Sciatic nerve (tissue), 2 donors: Measurements from ENCODE around the gene ENO3. TPM values are rescaled to one million over a fixed set of nuclear protein-coding genes. Genes with fewer than 3 reads are reported as not detected.

Source experiments
- ATAC-seq: fragments of 200-7000 bp; cut with Tn5 transposase; one replicate; pipeline ENCODE4 v1.9.1; 2020; ENCODE audit warnings: mild to moderate bottlenecking, moderate library complexity
- DNase-seq: peaks from one replicate; pipeline ENCODE4 v3.0.0-alpha.2; 2020; ENCODE audit warnings: low spot score
- intact Hi-C: fragments of 100-400 bp; cut with DNase I; formaldehyde crosslinking; loops from one replicate; pipeline ENCODE4 v1.14.2; 2022
- total RNA-seq: library from RNA; stranded (reverse); fragmentation: NEBNext Ultra II Directional; extraction: Animal tissue kit (Norgen Biotek cat#: 25700); gene quantifications from one replicate; pipeline ENCODE4 v1.2.1, GENCODE V29; 2021
- donor health status: DM: no; HTN: no; CAD: no.
- donor health status: DM: no; HTN: no; CAD: no.

Gene ENO3
- total RNA-seq, 1 donor from 2014 or later, result 5.1 TPM

DNA sequence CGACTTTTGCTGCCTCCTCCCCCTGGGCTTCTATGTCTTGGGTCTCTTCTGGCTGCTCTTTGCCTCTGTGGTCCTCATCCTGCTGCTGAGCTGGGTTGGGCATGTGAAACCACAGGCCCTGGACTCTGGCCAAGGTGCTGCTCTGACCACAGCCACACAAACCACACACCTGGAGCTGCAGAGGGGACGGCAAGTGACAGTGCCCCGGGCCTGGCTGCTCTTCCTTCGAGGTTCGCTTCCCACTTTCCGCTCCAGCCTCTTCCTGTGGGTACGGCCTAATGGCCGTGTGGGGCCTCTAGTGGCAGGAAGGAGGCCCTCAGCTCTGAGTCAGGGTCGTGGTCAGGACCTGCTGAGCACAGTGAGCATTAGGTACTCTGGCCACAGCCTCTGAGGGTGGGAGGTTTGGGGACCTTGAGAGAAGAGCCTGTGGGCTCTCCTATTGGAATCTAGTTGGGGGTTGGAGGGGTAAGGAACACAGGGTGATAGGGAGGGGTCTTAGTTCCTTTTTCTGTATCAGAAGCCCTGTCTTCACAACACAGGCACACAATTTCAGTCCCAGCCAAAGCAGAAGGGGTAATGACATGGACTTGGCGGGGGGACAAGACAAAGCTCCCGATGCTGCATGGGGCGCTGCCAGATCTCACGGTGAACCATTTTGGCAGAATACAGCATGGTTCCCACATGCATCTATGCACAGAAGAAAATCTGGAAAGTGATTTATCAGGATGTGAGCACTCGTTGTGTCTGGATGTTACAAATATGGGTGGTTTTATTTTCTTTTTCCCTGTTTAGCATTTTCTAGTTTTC, 16.5 kb upstream of the ENO3 start:
- intact Hi-C loops, result no loop called here
- no peak for DNase-seq
- ATAC-seq, result peak; percentile 36

DNA sequence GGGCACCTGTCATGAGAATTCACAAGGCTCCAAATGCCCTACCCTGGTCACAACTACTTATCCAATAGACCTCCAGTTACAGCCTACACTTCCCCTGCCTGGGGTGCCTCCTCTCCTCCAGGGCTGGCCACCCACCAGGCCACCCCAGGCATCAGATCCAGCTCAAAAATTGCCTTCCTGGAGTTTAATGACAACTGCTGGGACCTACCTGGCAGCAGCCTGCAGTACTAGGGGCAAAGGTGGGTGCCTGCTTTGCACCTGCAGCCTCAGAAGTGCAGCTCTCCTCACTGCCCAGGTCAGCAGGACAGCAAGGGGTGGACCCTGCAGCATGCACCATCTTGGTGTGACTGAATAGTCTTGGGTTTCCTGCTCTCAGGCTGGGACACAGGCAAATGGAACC, 15.3 kb upstream of the ENO3 start:
- intact Hi-C loops, result no loop called here
- no peak for DNase-seq
- ATAC-seq, result no peak

DNA sequence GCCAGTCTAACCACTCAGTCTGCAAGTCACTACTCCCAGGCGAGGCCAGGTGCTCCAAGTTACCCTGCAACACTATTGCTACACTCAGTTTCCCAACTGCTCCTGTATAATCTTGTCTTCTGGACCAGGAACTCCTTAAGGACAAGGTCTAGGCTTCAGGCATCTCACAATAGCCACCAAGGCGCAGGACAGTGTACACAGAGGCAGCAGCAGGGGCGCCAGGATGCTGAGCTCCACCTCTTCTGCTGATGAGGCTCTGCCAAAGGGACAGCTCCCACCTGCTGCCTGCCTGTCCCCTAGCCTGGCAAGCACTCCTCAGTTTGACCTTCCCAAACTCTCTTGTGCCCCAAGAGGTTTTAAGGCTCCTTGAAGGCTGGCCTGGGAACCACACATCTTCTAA, 14.5 kb upstream of the ENO3 start:
- ATAC-seq (no peak), DNase-seq (no peak)
- intact Hi-C loops, result no loop called here

DNA sequence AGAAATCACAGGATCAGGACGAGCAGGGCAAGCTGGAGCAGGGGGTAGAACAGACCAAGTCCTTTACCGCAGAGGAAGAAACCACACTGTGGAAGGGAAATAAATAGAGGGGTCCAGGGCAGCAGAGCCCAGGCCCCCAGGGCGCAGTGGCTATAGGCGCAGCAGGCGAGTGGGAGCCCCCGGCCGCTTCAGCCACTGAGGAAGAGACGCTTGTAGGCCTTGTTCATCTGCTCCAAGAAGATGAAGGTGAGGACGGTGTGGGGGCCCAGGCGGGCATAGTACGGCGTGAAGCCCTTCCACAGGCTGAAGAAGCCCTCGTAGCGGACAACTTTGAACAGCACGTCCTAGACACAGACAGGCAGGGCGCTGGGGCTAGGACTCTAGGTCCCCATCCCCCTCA, 13.4 kb upstream of the ENO3 start:
- DNase-seq, result no peak
- intact Hi-C loops, result no loop called here
- ATAC-seq, result no peak

DNA sequence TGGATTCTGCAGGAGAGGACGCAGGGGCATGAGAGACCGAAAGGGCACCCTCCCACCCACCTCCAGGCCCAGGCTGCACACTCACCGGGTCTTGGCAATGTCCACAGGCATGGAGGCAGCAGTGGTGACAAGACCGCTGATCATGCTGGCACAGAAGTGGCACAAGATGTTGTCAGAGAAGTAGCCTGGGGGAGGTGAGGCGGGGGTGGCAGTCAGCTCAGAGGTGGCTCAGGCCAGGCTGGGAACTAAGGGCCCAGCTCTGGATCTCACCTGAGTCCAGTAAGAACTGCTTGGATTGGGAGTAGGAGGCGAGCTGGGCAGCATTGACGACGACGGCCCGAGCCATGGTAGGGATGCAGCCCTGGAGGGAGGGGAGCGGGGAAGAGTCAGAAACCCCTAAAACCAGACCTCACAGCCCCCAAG, 12.8 kb upstream of the ENO3 start:
- ATAC-seq, result no peak
- DNase-seq, result no peak
- intact Hi-C loops, result no loop called here

DNA sequence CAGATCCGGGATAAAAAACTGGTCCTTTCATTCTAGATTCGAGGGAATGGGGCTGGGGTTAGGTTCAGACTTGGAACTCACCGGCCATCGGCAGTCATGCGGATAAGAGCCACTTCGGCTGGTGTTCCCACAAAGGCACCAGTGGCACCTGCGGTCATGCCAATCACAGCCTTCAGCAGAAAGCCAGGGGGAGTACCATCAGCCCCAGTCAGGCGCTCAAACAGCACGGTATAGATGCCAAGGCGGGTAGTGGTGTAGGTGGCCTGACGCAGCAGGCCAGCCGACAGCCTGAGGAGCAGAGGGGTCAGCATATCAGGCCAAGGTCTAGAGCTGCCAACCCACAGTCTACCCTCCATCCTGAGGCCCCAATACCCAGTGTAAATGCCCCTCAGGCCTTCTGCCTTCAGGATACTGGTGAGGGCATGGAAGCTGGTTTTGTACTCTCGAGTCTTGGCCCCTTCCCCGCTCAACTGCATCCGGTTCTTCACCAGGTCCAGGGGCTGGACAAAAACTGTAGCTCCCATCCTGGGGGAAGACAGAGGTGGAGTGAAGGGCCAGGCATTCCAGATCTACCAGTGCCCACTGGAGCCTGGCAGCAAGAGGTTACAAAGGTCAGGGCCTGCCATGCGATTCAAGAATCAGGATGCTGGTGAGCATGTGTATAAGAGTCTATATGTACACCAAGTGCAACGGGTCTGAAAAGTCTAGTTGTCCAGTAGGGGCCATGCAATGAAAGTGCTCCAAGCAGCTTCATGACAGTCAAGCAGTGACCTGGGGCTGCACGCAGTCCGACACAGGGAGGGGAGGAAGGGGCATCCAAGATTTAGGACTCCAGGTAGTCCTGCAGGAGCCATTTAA, 12.0 kb upstream of the ENO3 start:
- intact Hi-C loops, result no loop called here
- ATAC-seq (no peak), DNase-seq (no peak)

DNA sequence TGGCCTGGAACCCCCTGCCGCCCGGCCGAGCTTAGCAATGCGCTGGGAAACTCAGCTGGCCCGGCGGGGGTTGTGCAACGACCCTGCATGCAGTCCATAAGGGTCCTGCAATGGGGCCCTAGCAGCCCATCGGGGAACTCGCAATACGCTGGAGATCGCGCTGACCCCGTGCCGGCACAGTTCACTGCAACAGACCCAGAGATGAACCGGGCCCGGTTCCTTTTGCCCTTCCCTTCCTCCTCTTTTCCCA, 11.4 kb upstream of the ENO3 start:
- intact Hi-C loops, result no loop called here
- DNase-seq (no peak), ATAC-seq (no peak)

DNA sequence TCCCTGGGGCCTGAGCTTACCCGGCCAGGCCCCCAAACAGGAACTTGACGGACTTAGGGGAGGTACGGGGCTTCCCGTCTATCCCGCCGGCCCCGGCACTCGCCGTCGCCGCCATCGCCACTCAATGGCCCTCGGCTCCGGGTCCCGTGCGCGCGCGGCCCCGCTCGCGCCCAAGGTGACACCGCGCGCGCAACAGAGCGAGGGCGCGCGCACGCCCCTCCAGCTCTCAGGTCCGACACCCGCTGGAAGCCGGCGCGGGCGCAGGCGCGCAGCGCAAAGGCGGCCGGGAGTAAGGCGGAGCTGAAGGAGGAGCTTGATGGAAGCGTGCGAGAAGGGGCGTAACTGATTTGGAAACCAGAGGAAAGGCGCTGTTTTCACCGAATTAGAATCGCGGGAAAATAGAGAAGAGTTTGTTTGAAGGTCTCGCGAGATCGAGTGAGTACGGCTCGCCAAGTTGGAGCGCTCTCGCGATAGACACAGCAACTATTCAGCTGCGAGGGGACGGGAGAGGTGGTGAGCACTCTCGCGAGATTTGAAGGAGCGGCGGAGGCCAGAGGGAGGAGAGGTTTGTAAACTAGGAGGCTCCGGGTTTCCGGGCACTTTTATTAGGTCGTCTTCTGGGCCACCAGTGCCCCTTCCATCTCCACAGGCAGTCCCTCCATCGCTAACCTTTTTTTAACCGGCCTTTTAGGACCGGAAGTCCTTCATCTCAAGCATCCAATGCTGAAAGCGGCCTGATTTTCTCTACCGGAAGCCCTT, 10.9 kb upstream of the ENO3 start, which contains the start of the genes RNF167 and SLC25A11:
RNF167 (plus strand) TSS at position 473 of the 759 bp plus-strand sequence. CDS start 642 bp downstream, outside the sequence.
SLC25A11 (minus strand) TSS at position 251 of the 759 bp plus-strand sequence; CDS start at position 115, 136 bp downstream.
- ATAC-seq (peak; percentile 96), DNase-seq (peak; percentile 96)
- intact Hi-C loops, result no loop called here

DNA sequence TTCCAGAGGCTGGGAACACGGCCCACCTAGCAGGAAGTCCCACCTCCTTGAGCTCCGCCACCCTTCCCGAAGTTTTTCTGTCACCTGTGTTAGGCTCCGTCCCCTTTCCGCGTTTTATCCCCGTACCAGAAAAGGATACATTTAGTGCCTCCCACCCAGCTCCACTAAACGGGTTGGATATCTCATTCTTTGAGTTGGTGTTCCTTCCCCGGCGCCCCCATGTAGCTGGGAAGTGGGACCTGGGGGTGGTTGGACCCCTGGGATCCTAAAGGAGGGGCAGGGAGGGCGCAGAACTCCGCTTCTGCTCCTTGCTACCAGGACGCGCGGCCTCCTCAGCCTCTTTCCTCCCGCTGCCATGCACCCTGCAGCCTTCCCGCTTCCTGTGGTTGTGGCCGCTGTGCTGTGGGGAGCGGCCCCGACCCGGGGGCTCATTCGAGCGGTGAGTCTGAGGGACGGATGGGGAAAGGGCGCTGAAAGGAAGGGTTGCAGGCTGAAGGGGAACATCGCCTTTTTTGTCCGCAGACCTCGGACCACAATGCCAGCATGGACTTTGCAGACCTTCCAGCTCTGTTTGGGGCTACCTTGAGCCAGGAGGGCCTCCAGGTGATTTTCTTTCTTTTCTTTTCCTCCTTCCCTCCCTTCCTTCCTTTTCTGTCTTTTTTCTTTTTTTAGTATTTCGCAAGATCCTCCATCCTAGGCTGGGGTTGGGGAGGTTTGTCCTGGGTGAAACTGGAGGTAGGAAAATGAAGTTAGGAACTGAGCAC, 10.2 kb upstream of the ENO3 start:
- DNase-seq (peak; percentile 86), ATAC-seq (peak; percentile 87)
- intact Hi-C loops, result no loop called here

DNA sequence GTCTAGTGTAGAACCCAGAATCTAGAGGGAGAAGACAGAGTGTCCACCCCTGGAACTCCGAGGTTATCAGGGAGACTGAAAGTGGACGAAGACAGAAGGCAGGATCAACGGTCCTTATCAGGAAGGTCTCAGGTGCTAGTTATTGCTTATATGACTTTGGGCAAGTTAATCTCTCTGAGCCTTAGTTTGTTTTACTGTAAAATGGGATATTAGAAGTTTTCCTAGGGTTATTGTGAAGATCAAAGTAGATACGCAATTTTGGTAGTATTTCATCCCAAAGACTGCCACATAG, 9.7 kb upstream of the ENO3 start:
- DNase-seq (no peak), ATAC-seq (no peak)
- intact Hi-C loops, result no loop called here

DNA sequence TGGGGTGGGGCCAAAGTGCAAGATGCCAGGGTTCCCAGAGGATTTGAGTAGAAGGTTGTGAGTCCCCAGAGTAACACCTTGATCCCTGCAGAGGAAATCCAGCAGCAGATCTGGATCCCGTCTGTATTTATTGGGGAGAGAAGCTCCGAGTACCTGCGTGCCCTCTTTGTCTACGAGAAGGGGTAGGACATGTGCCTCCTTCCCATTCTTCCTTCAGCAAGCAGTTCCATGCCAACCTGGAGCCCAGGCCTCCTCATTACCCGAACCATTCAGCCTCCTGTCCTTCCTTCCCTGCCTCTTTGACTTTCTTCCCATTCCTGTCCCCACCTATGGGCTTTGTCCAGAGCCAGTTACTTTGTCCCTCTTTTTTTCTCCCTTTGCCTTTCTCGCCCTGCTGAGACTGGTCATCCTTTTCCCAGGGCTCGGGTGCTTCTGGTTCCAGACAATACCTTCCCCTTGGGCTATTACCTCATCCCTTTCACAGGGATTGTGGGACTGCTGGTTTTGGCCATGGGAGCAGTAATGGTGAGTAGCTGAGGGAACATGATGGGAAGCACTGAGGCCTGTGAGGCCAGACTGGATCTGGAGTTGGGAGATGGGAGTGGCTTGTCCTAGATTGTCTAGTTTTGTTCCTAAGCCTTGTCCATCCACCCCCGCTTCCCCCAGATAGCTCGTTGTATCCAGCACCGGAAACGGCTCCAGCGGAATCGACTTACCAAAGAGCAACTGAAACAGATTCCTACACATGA, 8.0 kb upstream of the ENO3 start:
- intact Hi-C loops, result no loop called here
- no peak for ATAC-seq
- no peak for DNase-seq

DNA sequence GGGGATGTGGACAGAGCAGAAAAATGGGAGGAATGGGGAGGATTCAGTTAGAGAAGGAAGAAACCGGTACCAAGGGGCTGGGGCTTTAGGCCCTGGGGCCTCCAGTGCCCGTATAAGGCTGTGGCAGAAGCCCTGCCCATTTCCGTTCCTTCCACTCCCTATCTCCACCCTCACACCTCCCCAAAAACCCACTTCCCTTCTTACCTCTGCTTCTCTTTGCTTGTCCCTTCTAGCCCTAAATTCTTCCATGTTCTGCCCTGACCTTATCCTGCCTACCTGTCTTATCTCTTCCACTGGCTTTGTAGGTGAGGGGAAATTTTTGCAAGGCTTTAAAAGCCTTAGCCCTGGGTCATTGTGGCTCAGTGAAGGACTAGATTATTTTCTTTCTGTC, 6.8 kb upstream of the ENO3 start:
- intact Hi-C loops, result no loop called here
- ATAC-seq (no peak), DNase-seq (no peak)

DNA sequence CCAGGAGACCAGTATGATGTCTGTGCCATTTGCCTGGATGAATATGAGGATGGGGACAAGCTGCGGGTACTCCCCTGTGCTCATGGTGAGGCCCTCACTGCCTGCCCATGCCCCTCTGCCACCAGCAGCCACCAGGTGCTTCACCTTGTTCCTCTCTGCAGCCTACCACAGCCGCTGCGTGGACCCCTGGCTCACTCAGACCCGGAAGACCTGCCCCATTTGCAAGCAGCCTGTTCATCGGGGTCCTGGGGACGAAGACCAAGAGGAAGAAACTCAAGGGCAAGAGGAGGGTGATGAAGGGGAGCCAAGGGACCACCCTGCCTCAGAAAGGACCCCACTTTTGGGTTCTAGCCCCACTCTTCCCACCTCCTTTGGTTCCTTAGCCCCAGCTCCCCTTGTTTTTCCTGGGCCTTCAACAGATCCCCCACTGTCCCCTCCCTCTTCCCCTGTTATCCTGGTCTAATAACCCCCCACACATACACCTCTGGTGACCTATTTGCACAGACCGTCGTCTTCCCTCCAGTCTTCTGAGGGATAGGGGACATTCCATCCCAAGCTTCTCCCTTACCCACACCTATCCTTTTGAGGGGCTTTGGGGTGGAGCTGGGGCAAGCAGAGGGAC, 6.3 kb upstream of the ENO3 start:
- intact Hi-C loops, result no loop called here

DNA sequence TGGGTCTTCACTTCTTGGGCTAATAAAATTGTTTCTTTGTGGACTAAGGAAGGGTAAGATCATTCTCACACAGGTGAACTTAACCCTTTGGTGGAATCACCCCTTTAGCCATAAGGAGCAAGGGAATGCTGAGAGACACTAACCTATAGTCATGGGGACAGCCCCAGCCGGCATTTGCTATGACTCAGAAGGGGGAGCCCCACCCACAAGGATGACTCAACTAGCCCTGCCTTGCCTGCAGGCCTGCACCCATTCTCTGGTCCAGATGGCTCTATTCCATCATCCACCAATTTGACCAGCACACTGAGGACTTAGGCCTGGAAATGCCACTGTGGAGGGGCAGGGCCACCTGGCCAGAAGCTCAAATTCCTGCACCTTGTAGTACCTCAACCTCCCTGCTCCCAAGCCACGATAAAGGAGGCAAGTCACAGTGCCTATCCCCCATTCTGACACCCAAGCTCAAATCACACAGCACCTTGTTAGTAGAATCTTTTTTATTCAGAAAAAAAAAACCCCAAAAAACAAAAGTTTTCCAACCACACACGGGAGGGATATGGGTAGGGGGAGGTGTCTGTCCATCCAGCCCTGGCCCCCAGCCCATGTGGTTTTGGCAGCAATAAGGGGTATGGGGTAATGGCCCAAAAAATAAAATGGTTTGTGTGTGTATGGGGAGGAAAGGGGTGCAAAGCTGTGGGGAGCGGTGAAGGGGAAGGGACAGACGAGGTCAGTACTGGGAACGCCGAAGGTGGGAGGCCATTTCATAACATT, 5.6 kb upstream of the ENO3 start:
- DNase-seq, result peak; percentile 84

More for the DNA sequence above, 6.3 kb upstream of the ENO3 start:
- DNase-seq (no peak), ATAC-seq (no peak)

DNA sequence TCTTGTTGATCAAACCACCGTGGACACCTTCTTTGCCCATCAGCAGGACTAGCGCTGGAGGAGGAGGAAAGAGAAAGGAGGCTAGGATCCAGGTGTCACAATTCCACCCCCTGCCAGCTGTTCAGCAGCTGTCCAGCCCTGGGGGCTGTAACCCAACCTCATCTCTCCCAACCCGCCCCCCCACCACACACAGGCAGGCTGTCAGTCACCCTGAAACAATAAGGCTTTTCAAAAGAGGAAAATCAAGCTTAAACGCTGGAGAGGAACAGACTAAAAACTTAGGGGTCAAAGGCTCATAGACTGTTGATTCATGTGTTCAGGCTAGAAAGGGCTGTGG, 5.0 kb upstream of the ENO3 start:
- no peak for DNase-seq
- intact Hi-C loops, result no loop called here
- ATAC-seq, result no peak

More for the DNA sequence above, 5.6 kb upstream of the ENO3 start:
- intact Hi-C loops, result no loop called here
- no peak for ATAC-seq

DNA sequence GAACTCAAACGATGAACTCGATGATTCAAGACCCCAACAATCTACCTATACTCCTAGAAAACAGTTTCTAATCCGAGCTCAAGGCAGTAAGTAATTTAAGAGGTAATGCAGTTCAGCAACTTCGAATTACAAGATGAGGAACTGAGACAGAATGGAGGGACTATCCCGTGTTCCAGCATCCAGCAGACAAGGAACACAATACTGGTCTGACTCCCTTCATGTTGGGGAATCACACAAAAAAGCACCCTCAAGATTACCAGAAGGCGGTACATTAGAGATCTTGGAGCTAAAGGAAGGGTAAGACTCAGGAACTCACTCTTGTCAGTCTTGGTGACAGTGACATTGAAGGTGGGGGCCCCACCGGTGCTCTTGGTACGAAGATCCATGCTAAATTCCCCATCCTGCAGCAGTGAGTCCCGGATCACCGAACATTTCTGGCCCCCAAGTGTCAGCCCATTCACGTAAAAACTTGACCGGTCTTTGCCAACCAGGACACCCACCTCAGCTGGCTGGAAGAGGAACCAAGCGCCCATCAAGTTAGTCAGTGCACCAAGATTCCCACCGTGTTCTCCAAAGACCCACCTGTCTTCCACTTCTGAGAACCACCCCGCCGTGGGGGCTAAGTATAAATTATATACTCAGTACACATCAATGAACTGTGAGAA, 4.5 kb upstream of the ENO3 start:
- intact Hi-C loops, result no loop called here
- no peak for ATAC-seq
- no peak for DNase-seq

DNA sequence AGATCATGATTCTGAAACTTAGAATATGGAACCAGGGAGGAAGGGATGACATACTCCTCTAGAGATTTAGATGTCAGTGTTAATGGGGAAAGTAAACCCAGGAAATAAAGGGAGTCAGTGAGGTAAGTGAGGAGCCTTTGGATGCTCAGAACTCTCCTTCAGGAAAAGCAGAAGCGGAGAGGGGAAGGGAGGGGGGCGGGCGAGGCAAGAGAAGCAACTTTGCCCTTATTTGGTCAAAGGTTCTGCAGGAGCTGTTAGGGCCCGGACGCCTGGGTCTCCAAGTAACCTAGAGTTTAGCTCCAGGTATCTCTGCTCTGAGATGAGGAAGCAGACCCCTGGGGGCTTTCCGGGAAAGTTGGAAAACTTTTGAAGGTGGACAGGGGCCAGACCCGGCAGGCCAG, 3.9 kb upstream of the ENO3 start:
- DNase-seq, result no peak
- ATAC-seq, result no peak
- intact Hi-C loops, result no loop called here
